Gastrocnemius medialis (tissue), 4 donors: Measurements from ENCODE around the gene RPL39L.

ENCODE experiments used
- CTCF ChIP-seq, 5 experiments: fragments of 450-650 bp in 3 of 5; fragments of 200-600 bp in 2 of 5; sonication (generic) in 2 of 5; IDR thresholded peaks in 4 of 5; conservative IDR thresholded peaks in 1 of 5; 1 replicate in 4 of 5; 2 replicates in 1 of 5; pipeline ENCODE4 v1.5.1; 2016 to 2019; ENCODE audit warnings: antibody characterized with exemption in 5 of 5, mild to moderate bottlenecking in 3 of 5, moderate library complexity in 3 of 5
- POLR2A ChIP-seq, 2 donors: fragments of 450-650 bp; IDR thresholded peaks; one replicate each; pipeline ENCODE4 v1.6.1; 2017; ENCODE audit warnings: antibody characterized with exemption in 2 of 2, mild to moderate bottlenecking in 2 of 2, moderate library complexity in 2 of 2

DNA sequence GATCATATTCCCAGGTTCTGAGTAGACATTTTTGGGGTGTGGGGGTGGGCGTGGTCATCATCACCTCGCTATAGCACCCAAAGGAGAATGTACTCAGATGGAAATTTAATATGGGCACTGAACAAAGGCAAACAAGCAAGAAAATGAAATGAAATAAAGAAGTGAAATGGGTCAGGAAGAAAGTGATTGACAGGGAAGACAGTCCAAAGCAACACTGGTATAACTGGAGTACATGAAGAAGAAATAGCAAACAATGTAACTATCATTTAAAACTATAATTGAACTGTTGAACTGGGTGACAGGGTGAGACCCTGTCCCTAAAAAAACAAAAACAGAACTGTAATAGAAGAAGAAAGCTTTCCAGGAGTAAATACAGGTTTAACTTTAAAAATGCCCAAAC, 24.8 kb downstream of the RPL39L start:
- TF ChIP-seq POLR2A (IDR thresholded peaks at IDR 0.05): no peak
- TF ChIP-seq CTCF (IDR thresholded peaks at IDR 0.05 in 4 of 5, conservative IDR thresholded peaks at IDR 0.05 in 1 of 5): no peak
